AG08395 (cell line): Measurements from ENCODE around the gene TMEM8B.

Source experiments
- DNase-seq: peaks from one replicate; pipeline ENCODE4 v3.0.0; 2012; ENCODE audit warnings: mixed read lengths, low spot score

TMEM8B gene, protein sequence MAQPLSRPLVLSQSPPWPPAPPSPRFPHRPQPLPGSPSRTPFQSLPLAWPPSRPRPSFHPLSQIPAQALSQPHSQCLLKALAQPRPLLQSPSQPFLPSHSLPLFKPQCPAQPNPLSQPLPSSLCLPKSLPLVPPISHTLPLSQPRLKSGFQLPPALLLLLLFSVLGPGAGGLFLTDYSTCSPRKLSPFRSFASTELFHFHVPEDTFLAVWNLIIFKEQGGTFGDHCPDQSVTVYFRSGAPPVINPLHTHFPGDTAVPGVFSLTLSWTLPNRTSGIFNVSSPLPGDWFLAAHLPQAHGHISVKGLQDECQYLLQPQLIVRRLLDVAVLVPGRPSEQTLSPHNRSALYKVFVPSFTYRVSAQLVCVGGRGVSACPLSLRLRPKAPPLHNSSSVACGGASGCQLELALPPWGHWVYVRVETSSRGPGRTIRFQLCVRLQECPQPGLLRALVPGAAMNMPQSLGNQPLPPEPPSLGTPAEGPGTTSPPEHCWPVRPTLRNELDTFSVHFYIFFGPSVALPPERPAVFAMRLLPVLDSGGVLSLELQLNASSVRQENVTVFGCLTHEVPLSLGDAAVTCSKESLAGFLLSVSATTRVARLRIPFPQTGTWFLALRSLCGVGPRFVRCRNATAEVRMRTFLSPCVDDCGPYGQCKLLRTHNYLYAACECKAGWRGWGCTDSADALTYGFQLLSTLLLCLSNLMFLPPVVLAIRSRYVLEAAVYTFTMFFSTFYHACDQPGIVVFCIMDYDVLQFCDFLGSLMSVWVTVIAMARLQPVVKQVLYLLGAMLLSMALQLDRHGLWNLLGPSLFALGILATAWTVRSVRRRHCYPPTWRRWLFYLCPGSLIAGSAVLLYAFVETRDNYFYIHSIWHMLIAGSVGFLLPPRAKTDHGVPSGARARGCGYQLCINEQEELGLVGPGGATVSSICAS

DNA sequence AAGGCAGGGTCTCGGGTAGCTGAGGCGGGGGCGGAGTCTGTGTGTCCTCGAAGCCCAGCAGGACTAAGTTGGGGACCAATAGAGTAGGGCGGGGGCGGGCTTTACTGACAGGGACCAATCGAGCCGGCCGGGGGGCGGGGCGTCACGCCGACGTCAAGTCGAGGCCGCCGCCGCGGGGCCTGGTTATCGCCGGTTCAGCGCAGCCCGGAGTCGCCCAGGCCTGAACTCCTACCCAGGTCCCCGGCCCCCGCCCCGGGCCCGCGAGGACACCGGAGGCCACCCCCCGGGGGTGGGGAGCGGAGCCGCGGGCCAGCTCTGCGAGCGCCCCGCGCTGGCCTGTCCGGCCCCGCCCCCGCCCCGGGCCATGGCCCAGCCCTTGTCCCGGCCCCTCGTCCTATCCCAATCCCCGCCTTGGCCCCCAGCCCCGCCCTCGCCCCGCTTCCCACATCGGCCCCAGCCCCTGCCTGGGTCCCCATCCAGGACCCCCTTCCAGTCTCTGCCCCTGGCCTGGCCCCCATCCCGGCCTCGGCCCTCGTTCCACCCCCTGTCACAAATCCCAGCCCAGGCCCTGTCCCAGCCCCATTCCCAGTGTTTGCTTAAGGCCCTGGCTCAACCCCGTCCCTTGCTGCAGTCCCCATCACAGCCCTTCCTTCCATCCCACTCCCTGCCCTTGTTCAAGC, at the start of gene TMEM8B:
TMEM8B (plus strand) TSS at position 145 of the 680 bp plus-strand sequence; CDS start at position 365, 220 bp downstream.
- peak; percentile 97 for DNase-seq

DNA sequence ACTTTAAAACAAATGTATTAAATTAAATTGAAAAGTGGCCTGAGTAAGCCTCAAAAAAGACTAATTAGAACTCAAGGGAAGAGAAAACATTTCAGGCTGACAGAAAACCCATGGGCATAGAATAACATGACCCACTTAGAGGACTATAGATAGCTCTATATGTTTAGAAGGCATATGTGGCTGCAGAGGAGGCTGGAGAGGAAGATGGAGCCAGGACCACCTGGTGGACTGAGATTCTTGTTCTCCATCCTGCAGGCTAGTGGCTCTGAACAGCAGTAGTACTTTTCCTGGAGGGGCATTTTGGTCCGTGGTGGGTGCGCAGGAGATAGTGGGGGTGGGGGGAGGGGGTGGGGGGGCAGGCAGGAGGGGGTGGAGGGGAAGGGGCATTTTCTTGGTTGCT, 48.0 kb upstream of the TMEM8B start:
- DNase-seq, result no peak

DNA sequence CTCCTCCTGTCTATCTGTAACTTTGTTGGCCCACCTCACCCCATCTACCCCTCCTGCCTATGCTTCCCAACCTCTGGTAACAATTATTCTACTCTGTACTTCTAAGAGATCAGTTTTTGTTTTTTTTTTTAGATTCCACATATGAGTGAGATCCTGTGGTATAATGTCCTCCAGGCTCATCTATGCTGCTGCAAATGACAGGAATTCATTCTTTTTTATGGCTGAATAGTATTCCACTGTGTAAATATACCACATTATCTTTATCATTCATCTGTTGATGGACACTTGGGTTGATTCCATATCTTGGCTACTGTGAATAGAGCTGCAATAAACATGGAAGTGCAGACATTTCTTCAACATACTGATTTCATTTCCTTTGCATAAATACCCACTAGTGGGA, 45.6 kb upstream of the TMEM8B start:
- no peak for DNase-seq

DNA sequence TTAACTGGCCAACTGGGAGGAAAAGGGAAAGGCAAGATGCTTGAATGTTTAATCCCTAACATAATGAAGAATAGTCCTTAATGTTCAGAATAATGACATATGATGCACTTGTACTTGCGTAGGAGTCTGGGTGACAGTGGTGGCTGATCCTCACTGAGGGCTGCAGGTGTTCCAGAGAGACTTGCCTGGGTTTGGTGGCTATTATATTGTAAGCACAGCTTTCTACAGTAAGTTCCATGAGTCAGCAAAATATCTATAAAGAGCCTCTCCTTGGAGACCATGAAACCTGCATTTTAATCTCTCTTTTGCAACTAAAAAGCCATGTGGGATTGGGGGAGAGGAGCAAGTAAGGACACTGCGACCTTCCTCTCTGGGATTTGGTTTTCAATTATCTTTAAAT, 39.5 kb upstream of the TMEM8B start:
- no peak for DNase-seq

DNA sequence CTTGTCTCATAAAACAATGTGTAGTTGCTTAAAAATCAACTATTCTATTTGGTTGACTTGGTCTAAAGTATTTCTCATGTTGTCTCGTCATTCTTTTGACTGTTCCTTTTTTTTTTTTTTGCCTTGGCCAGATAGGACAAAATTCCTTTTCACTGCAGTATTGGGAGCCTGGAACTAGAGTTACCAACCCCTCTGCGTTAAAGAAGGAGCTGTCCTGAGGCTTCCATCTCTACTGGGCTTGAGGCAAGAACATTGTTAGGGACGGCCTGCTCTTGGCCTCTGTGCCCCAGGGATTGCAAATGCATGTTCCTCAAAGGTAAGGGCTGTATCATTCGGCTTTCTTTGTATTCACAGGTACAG, 39.0 kb upstream of the TMEM8B start:
- DNase-seq, result no peak

DNA sequence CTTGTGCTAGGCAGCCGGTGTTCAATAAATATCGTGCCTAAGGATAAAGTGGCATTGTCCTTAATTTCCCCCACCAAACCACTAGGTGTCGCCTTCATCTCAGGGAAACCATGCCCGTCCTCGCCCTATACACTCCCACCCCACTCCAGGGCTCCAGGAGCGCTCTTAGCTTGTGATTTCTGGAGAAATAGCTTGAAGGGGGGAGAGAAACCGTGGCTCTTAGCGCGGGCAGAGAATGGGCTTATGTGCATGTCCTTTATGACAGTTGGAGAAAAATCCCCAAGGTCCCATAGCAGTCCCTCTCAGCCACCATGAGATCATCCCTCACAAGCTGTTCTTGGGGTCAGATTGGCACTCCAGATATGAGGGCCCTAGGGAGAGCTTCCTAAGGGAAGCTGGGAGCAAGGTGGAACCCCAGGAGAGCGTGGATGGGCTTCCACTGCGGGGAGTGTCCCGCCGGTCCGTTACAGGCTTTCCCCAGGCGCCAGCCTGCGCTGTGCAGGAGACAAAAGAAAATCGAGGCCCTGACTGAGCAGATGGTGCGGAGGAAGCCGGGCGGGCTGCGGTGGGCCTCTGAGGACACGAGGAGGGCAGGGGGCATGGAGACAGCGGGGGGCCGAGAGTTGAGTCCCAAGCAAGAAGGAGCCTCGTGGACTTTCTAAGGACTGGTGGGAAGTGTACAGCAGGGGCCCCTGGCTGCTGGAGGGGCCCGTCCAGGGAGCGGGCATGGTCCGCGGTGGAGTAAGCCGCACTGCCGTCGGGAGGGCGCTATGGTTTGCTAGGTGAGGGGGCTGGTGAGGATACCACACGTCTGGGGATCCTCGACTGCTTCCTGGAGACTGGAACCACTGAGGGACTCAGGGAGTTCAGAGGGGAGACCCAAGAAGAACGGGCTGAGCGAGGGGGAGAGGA, 38.4 kb upstream of the TMEM8B start:
- DNase-seq, result peak; percentile 92

DNA sequence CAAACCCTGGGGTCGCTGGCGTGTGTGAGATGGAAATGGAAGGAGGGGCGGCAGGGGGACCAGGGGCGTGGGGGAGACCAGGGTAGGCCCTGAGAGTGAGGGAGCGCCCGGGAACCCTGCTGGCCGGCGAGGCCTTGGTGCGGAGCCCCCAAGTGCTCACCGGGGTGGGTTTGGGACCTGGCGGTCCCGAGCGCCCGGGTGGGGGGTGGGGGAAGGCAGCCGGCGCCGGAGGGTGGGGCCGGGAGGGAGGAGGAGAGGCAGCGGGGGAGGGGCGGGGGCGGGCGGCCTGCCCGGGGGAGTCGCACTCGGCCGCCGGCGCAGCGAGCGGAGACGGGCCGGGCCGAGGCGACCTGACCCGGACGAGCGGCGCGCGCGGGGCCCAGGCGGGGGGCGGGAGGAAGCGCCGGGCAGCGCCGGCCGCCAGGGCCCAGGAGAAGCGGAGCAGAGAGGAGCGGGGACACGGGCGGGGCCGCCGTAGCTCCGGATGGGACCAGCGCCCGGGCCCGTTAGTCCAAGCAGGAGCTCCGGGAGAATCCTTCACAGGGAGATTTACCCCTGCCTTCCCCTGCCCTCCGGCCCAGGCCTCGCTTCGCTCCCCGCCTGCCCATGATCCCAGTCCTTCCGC, 37.6 kb upstream of the TMEM8B start, which contains the start of gene NPR2:
NPR2 (plus strand) TSS at position 295 of the 625 bp plus-strand sequence. CDS start 818 bp downstream, outside the sequence.
- DNase-seq, result peak; percentile 62

DNA sequence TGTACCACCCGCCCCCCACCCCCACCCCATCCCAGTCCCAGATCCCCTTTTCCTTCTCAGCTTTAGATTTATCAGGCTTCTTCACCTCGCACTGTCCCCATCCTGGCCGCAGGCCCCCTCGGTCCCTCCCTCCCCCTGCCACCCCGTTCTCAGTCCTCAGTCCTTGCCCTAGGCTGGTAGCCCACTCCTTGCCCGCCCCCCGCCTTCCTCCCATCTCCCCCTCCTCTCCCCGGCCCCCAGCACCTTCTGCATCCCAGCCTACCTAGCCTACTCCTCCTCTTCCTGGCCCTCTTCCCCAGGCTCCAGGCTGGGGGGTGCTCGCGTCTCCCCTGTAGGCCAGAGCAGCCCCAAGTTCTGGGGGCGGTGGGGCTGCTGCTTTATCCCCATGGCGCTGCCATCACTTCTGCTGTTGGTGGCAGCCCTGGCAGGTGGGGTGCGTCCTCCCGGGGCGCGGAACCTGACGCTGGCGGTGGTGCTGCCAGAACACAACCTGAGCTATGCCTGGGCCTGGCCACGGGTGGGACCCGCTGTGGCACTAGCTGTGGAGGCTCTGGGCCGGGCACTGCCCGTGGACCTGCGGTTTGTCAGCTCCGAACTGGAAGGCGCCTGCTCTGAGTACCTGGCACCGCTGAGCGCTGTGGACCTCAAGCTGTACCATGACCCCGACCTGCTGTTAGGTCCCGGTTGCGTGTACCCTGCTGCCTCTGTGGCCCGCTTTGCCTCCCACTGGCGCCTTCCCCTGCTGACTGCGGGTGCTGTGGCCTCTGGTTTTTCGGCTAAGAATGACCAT, 36.8 kb upstream of the TMEM8B start:
- no peak for DNase-seq

DNA sequence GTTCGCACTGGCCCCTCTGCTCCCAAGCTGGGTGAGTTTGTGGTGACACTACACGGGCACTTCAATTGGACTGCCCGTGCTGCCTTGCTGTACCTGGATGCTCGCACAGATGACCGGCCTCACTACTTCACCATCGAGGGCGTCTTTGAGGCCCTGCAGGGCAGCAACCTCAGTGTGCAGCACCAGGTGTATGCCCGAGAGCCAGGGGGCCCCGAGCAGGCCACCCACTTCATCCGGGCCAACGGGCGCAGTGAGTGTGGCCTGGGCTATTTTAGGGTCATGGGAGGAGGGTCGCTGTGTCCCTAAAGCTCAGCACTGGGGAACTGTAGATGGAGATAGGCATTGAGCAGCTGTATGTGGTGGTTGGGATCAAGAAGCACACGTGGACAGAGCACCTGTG, 36.2 kb upstream of the TMEM8B start:
- no peak for DNase-seq

DNA sequence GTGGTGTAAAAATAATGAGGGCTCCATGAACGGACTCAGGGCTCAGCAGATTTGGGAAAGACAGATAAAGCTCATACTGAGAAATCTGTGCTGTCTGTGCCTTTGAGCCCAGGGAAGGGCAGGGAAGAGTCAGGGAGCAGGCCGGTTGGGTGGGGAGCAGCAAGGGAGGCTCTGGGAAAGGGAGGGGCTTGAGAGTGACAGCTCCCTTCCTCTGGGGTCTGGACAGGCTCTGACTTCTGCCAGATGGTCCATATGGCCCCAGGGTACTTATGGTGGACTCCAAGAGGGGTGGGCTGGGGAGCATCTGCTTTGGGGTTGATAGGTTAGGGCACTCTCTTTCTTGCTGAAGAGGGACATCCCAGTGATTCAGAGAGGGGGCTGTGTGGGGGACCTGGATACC, 35.6 kb upstream of the TMEM8B start:
- DNase-seq, result no peak

DNA sequence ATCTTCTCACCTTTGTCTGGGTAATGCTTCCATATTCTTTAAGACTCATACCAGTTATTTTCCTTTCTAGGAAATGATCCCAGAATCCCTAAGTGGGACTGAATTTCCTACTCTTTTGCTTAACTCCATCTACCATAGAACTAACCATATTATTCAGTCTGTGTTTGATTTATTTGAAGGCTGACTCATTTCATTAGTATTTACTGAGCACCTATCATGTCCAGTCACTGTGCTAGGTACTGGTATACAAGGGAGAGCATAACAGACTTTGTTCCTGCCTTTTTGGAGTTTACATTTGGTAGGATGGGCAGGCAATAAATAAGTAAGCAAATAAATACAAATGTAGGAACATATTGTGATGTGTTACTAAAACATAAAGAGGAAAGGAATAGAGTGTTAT, 33.3 kb upstream of the TMEM8B start:
- no peak for DNase-seq

DNA sequence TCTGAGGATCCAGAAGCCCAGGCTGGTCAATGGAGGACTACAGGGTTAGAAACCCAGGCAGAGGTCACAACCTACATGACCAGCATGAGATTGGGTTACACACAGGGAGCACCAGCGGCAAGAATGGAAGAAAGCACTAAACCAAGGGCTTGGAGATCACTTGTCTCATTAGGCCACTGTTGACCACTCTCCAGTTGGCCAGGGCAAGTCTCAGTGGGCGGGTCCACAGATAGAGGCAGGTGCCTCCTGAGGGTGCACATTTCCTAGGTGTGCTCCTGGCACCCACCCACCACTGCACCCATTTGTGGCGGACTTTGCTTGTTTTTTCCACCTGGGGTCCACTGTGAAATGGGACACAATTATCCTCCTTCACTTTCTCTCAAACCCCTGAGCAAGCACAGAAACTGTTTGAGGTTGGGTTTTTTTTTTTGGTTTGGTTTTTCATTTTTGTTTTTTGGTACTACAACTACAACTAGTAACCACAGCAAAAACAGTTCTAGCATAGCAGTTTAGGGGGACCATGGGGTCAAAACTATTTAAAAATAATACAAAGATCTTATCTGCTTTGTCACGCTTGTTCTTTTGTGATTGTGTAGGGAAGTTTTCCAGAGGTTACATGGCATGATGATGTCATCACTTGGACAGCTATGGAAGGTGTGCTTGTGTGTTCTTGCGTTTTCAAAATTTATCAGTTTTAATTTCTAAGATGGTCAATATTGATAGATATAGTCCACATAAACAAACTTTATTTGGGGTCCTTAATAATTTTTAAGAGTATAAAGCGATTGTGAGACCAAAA, 31.5 kb upstream of the TMEM8B start:
- DNase-seq, result no peak

DNA sequence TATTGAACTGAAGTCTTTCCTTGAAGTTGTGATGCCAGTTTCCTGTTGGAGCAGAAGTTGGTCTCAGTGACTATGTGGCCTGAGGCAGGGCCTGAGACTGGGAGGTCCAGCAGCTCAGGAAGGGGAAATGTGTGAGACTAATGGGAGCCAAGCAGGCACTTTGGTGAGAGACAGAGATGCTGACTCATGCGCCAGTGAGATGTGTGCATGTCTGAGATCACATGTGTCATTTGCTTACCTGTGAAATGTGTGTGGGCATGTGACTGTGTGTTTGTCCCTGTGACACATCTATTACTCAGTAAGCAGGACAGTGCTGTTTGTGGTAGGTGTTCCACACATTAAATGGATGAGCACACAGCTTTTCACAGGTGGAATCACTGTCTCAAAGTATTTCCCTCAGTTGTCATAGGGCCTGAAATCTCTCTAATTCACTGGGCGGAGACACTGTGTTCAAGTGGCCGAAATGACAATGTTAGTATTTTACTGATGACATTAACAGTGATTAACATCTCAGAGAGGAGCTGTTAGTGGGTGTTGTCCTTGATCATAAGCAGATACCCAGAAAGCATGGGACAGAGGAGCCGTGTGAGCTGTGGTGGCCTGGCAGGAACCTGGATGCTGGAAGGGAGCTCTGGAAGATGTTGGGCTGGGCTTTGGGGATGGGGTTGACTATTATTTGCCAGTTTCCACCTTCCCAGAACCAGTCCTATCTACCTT, 30.2 kb upstream of the TMEM8B start:
- DNase-seq, result peak; percentile 51

DNA sequence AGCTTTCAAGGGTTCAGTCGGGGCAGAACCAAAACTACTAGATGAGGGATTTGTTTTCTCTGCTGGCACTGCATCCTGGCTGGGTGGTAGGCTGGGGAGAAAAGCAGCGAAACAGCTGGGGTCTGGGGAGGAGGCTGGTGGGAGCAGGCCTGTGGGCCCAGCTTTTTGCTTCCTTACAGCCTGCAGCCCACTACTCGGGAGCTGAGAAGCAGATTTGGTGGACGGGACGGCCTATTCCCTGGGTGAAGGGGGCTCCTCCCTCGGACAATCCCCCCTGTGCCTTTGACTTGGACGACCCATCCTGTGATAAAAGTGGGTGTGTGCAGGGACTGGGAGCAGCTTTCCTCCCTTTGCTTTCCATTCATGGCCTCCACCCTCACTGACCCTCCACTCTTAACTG, 28.5 kb upstream of the TMEM8B start:
- no peak for DNase-seq

DNA sequence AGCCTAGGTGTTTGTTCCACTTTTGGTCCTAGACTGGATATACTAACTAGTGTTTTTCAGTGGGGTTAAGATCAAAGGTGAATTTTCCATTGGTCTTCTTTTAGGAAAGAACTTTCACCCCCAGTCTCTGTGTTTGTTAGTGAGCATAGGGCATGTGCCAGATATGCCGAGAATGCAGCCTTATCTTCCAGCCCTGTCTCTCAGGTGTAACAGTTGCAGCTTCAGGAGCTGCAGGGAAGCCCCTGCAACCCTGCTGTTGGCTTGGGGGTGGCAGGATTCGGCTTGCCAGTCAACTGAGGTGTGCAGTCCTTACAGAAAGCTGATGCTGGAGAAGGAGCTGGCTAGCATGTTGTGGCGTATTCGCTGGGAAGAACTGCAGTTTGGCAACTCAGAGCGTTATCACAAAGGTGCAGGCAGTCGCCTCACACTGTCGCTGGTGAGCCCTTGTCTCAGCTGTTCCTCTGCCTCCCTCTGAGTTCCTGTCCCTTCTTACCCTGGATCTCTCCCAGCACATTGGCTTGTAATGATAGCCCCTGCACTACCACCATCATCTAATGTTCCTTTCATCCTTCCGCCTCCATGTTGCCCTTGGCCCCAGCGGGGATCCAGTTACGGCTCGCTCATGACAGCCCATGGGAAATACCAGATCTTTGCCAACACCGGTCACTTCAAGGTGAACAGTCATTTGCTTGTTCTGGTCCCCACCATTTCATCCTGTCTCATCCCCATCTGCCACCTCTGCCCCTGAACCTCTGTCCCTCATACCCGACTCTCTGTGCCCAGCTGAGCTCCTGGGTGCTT, 27.5 kb upstream of the TMEM8B start:
- DNase-seq, result no peak

DNA sequence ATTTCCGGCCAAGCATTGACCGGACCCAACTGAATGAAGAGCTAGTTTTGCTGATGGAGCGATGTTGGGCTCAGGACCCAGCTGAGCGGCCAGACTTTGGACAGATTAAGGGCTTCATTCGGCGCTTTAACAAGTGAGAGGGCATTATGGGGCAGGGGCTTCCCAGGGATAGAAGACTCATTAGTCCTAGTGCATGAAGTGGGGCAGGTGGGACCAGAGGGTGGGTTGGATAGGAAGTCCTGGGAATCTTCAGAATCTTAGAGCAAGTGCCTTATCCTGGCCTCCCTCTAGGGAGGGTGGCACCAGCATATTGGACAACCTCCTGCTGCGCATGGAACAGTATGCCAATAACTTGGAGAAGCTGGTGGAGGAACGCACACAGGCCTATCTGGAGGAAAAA, 22.9 kb upstream of the TMEM8B start:
- DNase-seq, result no peak

DNA sequence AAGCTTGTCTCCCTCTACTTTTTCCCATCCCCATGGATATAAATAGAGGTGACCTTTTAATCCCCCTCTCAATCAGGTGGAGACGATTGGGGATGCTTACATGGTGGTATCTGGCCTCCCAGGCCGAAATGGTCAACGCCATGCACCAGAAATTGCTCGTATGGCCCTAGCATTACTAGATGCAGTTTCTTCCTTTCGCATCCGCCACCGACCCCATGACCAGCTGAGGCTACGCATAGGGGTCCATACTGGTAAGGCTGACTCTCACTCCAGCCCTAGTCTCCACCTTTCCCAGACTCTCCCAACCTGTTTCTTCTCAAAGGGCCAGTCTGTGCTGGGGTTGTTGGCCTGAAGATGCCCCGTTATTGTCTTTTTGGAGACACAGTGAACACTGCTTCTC, 20.6 kb upstream of the TMEM8B start:
- DNase-seq, result no peak

DNA sequence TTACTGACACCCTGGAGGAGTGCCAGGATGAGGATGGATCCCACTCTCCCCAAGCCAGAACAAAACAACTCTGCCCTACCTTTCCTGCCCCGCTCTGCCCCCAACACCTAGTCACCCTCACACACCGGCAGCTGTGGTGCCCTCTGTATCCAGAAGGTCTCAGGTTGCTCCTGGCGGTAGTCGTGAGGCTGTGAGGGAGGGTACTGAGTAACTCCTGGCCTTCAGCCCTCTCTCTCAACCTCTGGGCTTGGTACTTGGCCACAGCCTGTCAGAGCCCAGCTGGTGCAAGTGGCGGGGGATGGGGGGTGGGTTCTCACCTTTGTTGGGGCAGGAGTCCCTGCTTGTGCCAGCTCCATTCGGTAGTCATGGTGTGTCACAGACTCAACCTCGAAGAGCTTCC, 18.9 kb upstream of the TMEM8B start:
- no peak for DNase-seq
